Endothelial cell of hepatic sinusoid (primary cell): Measurements from ENCODE around the gene SALL3.

Source experiments
- in situ Hi-C: cut with HindIII; loops from 2 replicates; pipeline ENCODE4 v1.10.0; 2017; ENCODE audit warnings: low sequenced_read_pairs

SALL3 gene

GRCh38 chr18:78980279-78980771 lies 707 bp downstream of the SALL3 start:
- in situ Hi-C loops = no loop called here

GRCh38 chr18:78980777-78981380 lies 1.3 kb downstream of the SALL3 start:
- in situ Hi-C loops = no loop called here

GRCh38 chr18:78981394-78981831 lies 1.8 kb downstream of the SALL3 start:
- in situ Hi-C loops = no loop called here

GRCh38 chr18:78981989-78982620 lies 2.5 kb downstream of the SALL3 start:
- in situ Hi-C loops = no loop called here

GRCh38 chr18:78983512-78983911 lies 3.9 kb downstream of the SALL3 start:
- in situ Hi-C loops = no loop called here

GRCh38 chr18:78984941-78985784 lies 5.5 kb downstream of the SALL3 start:
- in situ Hi-C loops = no loop called here

- in situ Hi-C loops = no loop called here
These were observed 6.4 kb downstream of the SALL3 start for GRCh38 chr18:78986018-78986481.

- in situ Hi-C loops = no loop called here
These were observed 11.8 kb downstream of the SALL3 start for GRCh38 chr18:78991446-78991845.

GRCh38 chr18:78992041-78993011 lies 12.7 kb downstream of the SALL3 start:
- in situ Hi-C loops = no loop called here

- in situ Hi-C loops = no loop called here
These were observed 13.7 kb downstream of the SALL3 start for GRCh38 chr18:78993014-78993926.

GRCh38 chr18:78994000-78994399 lies 14.4 kb downstream of the SALL3 start:
- in situ Hi-C loops = no loop called here

- in situ Hi-C loops = no loop called here
These were observed 14.9 kb downstream of the SALL3 start for GRCh38 chr18:78994531-78994930.

- in situ Hi-C loops = no loop called here
These were observed 15.5 kb downstream of the SALL3 start for GRCh38 chr18:78994977-78995582.

- in situ Hi-C loops = no loop called here
These were observed 16.2 kb downstream of the SALL3 start for GRCh38 chr18:78995740-78996395.

- in situ Hi-C loops = no loop called here
These were observed 17.3 kb downstream of the SALL3 start for GRCh38 chr18:78996741-78997490.

- in situ Hi-C loops = no loop called here
These were observed 18.9 kb downstream of the SALL3 start for GRCh38 chr18:78998371-78999071.

GRCh38 chr18:78999939-79000338 lies 20.3 kb downstream of the SALL3 start:
- in situ Hi-C loops = no loop called here
